ENCODE results near the gene COMMD1.

COMMD1 gene

DNA sequence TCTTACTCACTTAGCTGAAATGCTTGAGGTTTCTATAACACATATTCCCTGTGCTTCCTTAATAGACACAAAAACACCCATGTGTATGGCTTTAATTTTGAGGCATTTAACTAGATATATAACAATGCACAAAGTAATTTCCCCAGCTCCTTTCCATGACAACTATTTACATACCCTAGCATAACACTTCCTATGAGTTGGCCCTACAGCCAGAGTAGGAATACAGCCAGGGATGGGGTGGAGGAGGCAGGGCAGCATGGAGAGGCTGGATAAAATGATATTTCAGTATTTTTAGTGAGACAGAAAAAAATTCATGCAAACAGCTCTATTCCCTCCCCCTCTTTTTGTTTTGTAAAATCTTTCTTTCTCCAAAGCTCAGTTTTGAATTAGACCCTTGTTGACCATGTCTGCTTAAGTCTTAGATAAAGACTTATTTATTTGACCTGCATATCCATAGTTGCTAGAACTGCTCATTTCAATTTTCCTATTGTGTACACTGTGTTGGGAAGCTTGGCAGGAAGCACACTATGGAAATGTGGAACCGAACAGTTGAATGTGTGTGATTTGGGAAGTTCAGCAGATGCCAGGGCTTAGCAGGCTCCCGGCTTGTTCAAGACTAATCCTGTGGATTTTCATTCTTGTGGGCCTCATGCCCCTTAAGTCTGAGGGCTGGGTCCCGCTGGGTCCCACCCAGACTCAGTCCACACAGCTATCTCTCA lies 279.2 kb downstream of the COMMD1 start:
- Histone ChIP-seq H3K4me3 (ENCODE audit: insufficient read length, low read depth) (no peak overlapping the region), H3K9ac (ENCODE audit: insufficient read length, low read depth) (no peak overlapping the region), H3K27me3 (ENCODE audit: insufficient read depth, insufficient read length) (no peaks in the 10 kb centered on the region), H3K9me3 (ENCODE audit: insufficient read depth, low read length) (no peaks in the 10 kb centered on the region), H3K4me1 (ENCODE audit: insufficient read depth, insufficient read length) (no peaks in the 10 kb centered on the region), H3K36me3 (ENCODE audit: insufficient read depth, insufficient read length, low read length) (no peaks in the 10 kb centered on the region)
- no peak for DNase-seq (ENCODE audit: low read depth, low spot score)
- TF ChIP-seq YY1 (IDR thresholded peaks at IDR 0.05; ENCODE audit: insufficient read depth, insufficient read length) (no peak), ZNF274 (IDR thresholded peaks at IDR 0.05; ENCODE audit: low read depth, low read length) (no peak), SUZ12 (IDR thresholded peaks at IDR 0.05; ENCODE audit: extremely low read depth, insufficient read depth, insufficient read length) (no peak)

All from NT2/D1 (cell line).